GM18519 (cell line): ENCODE data around the gene ZIC1.

Experiments
- ATAC-seq: cut with Tn5 transposase; IDR thresholded peaks from one replicate; pipeline ENCODE4 v1.9.1; 2021; ENCODE audit warnings: mild to moderate bottlenecking, moderate library complexity; ENCODE audit not compliant: unreplicated experiment, low FRiP score

The ZIC1 gene

DNA sequence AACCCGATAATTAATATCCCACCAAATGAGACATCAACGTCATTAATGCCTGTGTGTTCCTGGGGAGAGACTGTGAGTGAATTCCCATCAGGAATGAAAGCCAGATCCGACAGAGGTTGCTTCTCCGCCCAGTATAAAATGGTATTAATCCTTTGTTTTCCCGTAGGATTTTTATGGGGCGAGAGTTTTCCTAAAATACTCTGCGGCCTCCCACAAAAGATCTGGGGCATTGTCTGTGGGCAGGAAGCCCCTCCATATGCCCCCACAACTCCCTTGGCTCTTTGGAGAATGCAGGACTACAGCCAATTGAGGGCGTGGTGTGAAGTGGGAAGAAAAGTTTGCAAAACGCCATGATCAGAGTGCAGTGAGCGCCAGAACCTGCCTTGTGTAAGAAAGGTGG, 29.5 kb upstream of the ZIC1 start:
- ATAC-seq = no peak

DNA sequence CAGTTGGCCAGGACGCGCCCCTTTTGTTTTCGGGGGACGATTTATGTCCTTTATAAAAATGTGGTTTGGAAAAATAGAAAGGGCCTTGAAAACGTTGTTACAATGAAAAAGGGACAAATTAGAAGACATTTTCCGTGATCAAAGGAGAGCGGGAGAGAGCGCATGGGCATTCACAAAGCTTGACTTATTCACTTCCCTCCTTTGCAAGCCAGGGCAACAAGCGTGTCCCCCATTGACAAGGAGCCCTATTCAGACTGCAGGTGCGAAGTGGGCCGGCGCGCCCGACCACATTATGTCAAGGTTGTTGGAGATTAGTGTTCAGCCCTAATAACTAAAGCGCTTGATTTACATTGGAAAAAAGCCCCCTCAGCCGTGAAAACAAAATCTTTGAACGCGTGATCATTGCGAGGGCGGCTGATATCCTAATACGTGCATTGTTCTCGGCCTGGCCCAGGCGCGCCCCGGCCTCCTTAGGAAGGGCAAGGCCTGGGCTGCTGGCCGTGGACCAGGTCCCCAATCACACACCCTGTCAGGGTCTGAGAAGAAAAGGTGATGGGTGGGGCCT, 28.7 kb upstream of the ZIC1 start:
- no peak for ATAC-seq

GRCh38 chr3:147380977-147381376, 28.2 kb upstream of the ZIC1 start:
- no peak for ATAC-seq

- ATAC-seq = no peak
Observed at GRCh38 chr3:147381596-147381995, 27.6 kb upstream of the ZIC1 start.

DNA sequence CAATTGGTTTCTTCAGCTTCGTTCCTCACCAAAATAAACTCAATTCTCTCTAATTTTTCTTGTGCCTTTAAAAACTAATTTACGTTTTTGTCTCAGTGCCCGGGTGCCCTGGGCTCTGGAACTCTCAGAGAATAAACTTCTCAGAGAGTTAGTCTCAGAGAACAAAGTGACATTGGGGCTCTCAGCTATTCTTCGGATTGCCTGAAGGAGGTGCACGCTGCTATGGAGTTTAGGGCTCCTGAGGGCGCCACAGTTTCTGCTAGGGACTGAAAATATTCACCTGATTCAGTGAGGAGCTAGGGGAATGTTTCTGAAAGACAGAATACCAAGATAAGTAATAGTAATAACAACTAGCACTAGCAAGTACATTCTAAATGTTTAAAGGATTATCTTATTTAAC, 25.5 kb upstream of the ZIC1 start:
- ATAC-seq = no peak

- no peak for ATAC-seq
Observed at GRCh38 chr3:147384210-147385058, 24.7 kb upstream of the ZIC1 start.

- ATAC-seq = no peak
Observed at GRCh38 chr3:147385059-147386012, 23.8 kb upstream of the ZIC1 start.

DNA sequence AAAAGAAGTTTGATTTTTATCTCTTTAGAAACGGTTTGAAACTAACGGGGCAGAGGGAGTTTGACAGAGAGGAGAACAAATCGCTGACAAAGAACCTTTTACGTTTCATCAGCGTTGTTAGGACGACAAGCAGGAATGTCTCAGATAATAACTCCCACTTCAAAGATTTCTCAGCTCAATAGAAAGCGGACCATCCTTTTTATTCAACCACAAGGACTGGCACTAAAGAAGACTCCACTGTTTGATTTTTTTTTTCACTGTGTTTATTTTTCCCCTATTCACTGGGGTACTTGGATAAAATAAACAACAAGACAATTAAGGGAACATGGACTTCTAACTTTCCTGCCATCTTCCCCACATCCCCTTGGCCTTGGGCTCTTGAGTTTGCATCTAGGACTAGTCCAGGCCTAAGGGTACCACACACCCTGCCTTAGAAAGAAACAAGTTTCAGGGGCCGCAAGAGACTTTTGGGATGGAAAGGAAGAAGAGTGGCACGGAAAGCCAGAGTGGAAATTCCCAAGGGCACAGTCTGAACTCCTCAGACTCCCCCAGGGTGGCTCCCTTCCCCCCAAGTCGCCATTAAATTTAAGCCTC, 21.8 kb upstream of the ZIC1 start:
- no peak for ATAC-seq

DNA sequence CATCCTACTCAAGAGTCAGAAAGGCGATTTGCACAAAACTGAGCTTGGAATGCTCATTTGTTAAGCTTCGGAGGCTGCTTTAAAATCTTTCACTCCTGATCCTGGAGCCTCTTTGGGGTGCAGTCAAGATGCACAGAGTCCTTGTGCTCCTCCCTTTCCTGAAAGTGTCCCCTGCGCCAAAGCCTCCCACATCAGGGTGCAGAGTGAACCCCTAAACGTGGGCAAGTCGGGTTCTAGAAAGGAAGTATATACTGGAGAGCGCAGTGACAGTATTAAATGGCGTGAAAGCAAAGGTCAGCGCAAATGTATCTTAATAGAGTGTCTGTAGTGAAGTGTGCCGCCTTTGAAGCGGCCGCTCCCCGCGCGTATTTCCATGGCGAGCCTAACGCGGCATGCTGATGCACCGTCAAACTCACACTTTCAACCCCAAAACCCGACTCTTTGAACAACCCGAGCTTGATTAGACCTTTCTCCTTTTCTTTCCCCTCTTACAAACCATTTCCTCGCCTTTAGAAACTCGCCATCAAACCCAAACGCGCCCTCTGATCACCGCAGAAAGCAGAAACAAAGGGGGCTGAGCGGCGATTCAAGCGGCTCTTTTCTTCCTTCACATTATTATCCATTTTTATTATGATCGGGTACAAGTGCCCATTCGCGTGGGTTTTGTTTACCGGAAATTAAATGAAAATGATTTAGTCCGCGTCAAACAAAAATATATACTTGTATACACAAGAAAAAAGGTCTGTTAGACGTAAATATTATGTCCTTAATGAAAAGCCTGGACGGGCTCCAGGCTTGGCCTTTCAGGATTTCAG, 21.1 kb upstream of the ZIC1 start:
- no peak for ATAC-seq

DNA sequence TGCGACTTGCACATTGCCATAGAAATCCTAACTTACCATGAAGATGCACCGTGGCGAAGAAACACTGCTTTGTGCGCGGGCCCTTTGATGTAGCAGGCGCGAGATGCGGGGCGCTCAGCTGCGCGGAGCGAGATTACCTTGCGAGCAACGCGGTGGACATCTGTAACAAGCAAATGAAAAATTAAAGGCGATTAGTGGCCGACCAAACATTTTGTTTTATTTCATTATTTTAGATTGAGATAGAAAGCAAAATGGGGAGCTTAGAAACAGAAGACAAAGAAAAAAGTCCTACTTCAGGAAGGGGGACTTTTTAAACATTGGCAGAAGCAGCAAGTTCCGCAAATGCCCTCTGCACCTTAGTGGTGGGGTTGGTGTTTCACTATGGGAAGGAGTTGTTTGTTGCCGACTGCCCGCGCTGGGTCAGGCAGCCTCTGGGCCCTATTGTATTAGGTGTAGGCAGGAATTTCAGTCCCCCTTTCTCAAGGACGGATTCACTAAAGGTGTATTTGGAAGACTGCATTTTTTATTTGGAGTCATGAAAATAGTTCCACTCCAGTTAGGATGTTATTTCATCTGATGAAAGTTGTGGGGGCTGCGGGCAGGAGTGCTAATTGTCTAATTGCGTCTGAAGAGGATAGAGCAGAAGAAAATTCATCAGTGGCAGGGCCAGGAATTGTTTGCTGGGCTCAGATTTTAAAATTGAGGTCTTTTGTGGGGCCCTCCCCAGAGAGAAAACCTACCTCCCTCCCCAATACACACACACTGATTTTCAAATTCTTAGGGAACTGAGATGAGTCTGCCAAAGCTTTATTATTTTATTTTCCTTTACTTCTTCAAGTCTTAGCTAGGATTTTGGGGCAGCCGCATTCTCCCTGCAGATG, 20.2 kb upstream of the ZIC1 start:
- no peak for ATAC-seq

GRCh38 chr3:147389717-147390116, 19.4 kb upstream of the ZIC1 start:
- ATAC-seq = no peak

GRCh38 chr3:147390589-147391569, 18.3 kb upstream of the ZIC1 start:
- ATAC-seq = no peak

- no peak for ATAC-seq
Observed at GRCh38 chr3:147391781-147392624, 17.2 kb upstream of the ZIC1 start.

- ATAC-seq = no peak
Observed at GRCh38 chr3:147392625-147392946, 16.6 kb upstream of the ZIC1 start.

DNA sequence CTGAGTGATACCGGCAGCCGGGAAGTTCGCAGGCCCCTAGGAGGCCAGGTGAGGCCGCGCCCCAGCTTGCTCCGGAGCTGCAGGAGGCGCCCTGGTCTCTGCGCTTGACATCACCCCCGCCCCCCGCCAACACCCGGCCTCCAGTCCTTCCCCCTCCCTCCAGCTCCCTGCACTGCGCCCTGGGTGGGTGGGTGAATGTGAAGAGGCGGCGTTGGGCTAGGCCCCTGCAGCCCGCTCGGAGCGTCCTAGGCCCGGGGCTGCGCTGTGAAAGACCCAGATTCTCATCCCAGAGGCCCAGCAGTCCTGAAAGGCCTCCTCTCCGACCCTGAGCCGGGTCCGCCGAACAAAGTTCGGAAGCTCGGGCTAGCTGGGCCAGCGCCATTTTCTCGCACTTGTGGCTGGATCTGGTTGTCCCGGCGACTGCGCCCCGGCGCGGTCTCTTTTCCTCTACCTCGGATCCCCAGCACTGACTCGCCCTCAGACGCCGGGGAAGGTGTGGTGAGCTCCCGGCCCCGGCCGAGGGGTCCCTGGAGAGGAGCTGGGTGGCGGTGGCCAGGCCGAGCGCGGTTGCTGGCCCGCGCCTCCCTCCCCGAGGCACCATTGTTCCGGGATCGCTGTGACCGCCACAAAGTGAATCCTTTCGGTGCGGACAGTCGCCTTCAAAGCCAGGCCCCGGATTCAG, 15.8 kb upstream of the ZIC1 start:
- no peak for ATAC-seq
